PFSK-1 (cell line): Measurements from ENCODE around the gene FOXA2.

Source experiments
- FOXP2 ChIP-seq: optimal IDR thresholded peaks from 2 replicates; pipeline ENCODE3; 2011; ENCODE audit warnings: borderline replicate concordance, control low read depth, inconsistent platforms; ENCODE audit not compliant: insufficient read depth; ENCODE audit errors: extremely low read length, extremely low read depth
- POLR2AphosphoS5 ChIP-seq: IDR thresholded peaks from 2 replicates; pipeline ENCODE4 v1.6.1; 2012; ENCODE audit warnings: low read depth, mild to moderate bottlenecking, control low read depth, low read length, moderate library complexity
- SIN3A ChIP-seq: IDR thresholded peaks from 2 replicates; pipeline ENCODE4 v1.6.1; 2012; ENCODE audit warnings: mild to moderate bottlenecking, low read length, moderate library complexity, borderline replicate concordance; ENCODE audit not compliant: insufficient read depth
- TAF1 ChIP-seq: IDR thresholded peaks from 2 replicates; pipeline ENCODE4 v1.6.1; 2012; ENCODE audit warnings: low read length, control low read depth, borderline replicate concordance; ENCODE audit not compliant: insufficient read depth
- TF ChIP-seq, protein P1 (sequence below), 2 experiments: IDR thresholded peaks; 2 replicates each; pipeline versions ENCODE4 v1.6.1 to v1.8.0; 2011 to 2012; ENCODE audit warnings: low read depth in 2 of 2, low read length in 2 of 2, control low read depth in 1 of 2, inconsistent platforms in 1 of 2, mild to moderate bottlenecking in 1 of 2, moderate library complexity in 1 of 2; ENCODE audit not compliant: insufficient read depth in 1 of 2

DNA sequence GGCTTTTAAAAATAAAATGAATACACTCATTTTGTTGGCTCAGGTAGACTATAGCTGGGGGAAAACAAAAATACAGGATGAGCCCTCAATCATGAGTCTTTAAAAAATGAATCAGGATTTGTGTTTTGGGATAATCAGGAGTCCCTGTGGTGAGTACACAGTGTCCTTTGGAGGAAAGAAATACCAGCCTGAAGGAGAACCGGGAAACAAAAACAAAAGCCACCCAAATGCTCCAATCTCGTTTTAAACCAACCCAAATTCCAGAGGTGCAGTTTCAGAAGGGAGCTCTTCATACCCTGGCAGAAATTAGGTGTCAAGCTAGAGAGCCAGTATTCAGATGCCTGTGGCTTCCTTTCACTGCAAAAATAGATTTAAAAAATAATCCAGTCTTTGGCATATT, 23.3 kb upstream of the FOXA2 start:
- TF ChIP-seq POLR2AphosphoS5: no peak
- no peak for TF ChIP-seq TAF1
- no peak for TF ChIP-seq FOXP2
- TF ChIP-seq SIN3A: no peak
- TF ChIP-seq, protein P1, sequence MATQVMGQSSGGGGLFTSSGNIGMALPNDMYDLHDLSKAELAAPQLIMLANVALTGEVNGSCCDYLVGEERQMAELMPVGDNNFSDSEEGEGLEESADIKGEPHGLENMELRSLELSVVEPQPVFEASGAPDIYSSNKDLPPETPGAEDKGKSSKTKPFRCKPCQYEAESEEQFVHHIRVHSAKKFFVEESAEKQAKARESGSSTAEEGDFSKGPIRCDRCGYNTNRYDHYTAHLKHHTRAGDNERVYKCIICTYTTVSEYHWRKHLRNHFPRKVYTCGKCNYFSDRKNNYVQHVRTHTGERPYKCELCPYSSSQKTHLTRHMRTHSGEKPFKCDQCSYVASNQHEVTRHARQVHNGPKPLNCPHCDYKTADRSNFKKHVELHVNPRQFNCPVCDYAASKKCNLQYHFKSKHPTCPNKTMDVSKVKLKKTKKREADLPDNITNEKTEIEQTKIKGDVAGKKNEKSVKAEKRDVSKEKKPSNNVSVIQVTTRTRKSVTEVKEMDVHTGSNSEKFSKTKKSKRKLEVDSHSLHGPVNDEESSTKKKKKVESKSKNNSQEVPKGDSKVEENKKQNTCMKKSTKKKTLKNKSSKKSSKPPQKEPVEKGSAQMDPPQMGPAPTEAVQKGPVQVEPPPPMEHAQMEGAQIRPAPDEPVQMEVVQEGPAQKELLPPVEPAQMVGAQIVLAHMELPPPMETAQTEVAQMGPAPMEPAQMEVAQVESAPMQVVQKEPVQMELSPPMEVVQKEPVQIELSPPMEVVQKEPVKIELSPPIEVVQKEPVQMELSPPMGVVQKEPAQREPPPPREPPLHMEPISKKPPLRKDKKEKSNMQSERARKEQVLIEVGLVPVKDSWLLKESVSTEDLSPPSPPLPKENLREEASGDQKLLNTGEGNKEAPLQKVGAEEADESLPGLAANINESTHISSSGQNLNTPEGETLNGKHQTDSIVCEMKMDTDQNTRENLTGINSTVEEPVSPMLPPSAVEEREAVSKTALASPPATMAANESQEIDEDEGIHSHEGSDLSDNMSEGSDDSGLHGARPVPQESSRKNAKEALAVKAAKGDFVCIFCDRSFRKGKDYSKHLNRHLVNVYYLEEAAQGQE (IDR thresholded peaks at IDR 0.05; ENCODE audit: insufficient read depth in 1 of 2, low read depth in 2 of 2, low read length in 2 of 2): no peak
